Skeletal muscle satellite cell (primary cell): ENCODE results near the gene STK10.

Experiments used
- H3K27me3 ChIP-seq: 2 replicates; pipeline ENCODE4 v1.7.0; 2013; ENCODE audit warnings: low read length; ENCODE audit not compliant: control insufficient read depth, insufficient read depth
- H3K36me3 ChIP-seq: 2 replicates; pipeline ENCODE4 v1.7.0; 2013; ENCODE audit warnings: mild to moderate bottlenecking, control low read depth, low read length; ENCODE audit not compliant: insufficient read depth
- H3K4me1 ChIP-seq: 2 replicates; pipeline ENCODE4 v1.7.0; 2013; ENCODE audit warnings: low read length; ENCODE audit not compliant: control insufficient read depth, insufficient read depth
- H3K4me2 ChIP-seq: 2 replicates; pipeline ENCODE4 v1.7.0; 2013; ENCODE audit warnings: mild to moderate bottlenecking, low read length
- H3K4me3 ChIP-seq: 2 replicates; pipeline ENCODE4 v1.7.0; 2013; ENCODE audit warnings: low read length
- H3K9ac ChIP-seq: 2 replicates; pipeline ENCODE4 v1.7.0; 2013; ENCODE audit warnings: mild to moderate bottlenecking, low read depth, low read length, moderate library complexity
- H3K9me3 ChIP-seq: replicated peaks from 2 replicates; pipeline ENCODE4 v1.7.0; 2013; ENCODE audit warnings: mild to moderate bottlenecking, control low read depth, low read length

Gene STK10

GRCh38 chr5:172173564-172174153 is 14.4 kb downstream of the STK10 start:
- H3K36me3 ChIP-seq = peaks cover 6% of the 10 kb centered on the region
- H3K4me3 ChIP-seq = no peak overlapping the region
- no peaks in the 10 kb centered on the region for H3K9me3 ChIP-seq
- H3K27me3 ChIP-seq = no peaks in the 10 kb centered on the region
- no peak overlapping the region for H3K4me2 ChIP-seq
- H3K4me1 ChIP-seq = peaks cover 4% of the 10 kb centered on the region
- H3K9ac ChIP-seq = no peak overlapping the region

GRCh38 chr5:172172912-172173563 is 15.0 kb downstream of the STK10 start:
- Histone ChIP-seq H3K27me3 (no peaks in the 10 kb centered on the region), H3K4me1 (peaks cover 4% of the 10 kb centered on the region), H3K4me3 (no peak overlapping the region), H3K4me2 (no peak overlapping the region), H3K9me3 (no peaks in the 10 kb centered on the region), H3K36me3 (peaks cover 6% of the 10 kb centered on the region), H3K9ac (no peak overlapping the region)

- Histone ChIP-seq H3K4me3 (no peak overlapping the region), H3K36me3 (peaks cover 6% of the 10 kb centered on the region), H3K4me1 (peaks cover 4% of the 10 kb centered on the region), H3K27me3 (no peaks in the 10 kb centered on the region), H3K4me2 (no peak overlapping the region), H3K9ac (no peak overlapping the region), H3K9me3 (no peaks in the 10 kb centered on the region)
Measured at GRCh38 chr5:172171118-172171517, 16.9 kb downstream of the STK10 start.

GRCh38 chr5:172170251-172170701 is 17.7 kb downstream of the STK10 start:
- H3K4me1 ChIP-seq = peaks cover 4% of the 10 kb centered on the region

GRCh38 chr5:172169216-172169615 is 18.8 kb downstream of the STK10 start:
- Histone ChIP-seq H3K36me3 (peaks cover 6% of the 10 kb centered on the region), H3K27me3 (no peaks in the 10 kb centered on the region), H3K4me1 (peaks cover 13% of the 10 kb centered on the region)

More at GRCh38 chr5:172170251-172170701, 17.7 kb downstream of the STK10 start:
- no peak overlapping the region for H3K4me3 ChIP-seq
- H3K4me2 ChIP-seq = no peak overlapping the region
- no peaks in the 10 kb centered on the region for H3K27me3 ChIP-seq
- peaks cover 6% of the 10 kb centered on the region for H3K36me3 ChIP-seq
- H3K9me3 ChIP-seq = no peaks in the 10 kb centered on the region
- no peak overlapping the region for H3K9ac ChIP-seq

GRCh38 chr5:172168311-172168710 is 19.7 kb downstream of the STK10 start:
- Histone ChIP-seq H3K9ac (no peak overlapping the region), H3K4me3 (no peak overlapping the region), H3K36me3 (peaks cover 2% of the 10 kb centered on the region), H3K27me3 (no peaks in the 10 kb centered on the region), H3K4me2 (no peak overlapping the region), H3K9me3 (no peaks in the 10 kb centered on the region), H3K4me1 (peaks cover 18% of the 10 kb centered on the region)

More at GRCh38 chr5:172169216-172169615, 18.8 kb downstream of the STK10 start:
- H3K9ac ChIP-seq = no peak overlapping the region
- no peak overlapping the region for H3K4me3 ChIP-seq
- H3K9me3 ChIP-seq = no peaks in the 10 kb centered on the region
- no peak overlapping the region for H3K4me2 ChIP-seq

- Histone ChIP-seq H3K36me3 (peaks cover 2% of the 10 kb centered on the region), H3K9me3 (no peaks in the 10 kb centered on the region), H3K4me2 (no peak overlapping the region), H3K27me3 (no peaks in the 10 kb centered on the region), H3K9ac (no peak overlapping the region), H3K4me1 (peaks cover 18% of the 10 kb centered on the region), H3K4me3 (no peak overlapping the region)
Measured at GRCh38 chr5:172167895-172168294, 20.1 kb downstream of the STK10 start.

GRCh38 chr5:172166030-172166826 is 21.8 kb downstream of the STK10 start:
- Histone ChIP-seq H3K36me3 (no peaks in the 10 kb centered on the region), H3K4me3 (no peak overlapping the region), H3K9ac (no peak overlapping the region), H3K4me1 (peaks cover 18% of the 10 kb centered on the region), H3K9me3 (no peaks in the 10 kb centered on the region), H3K4me2 (no peak overlapping the region), H3K27me3 (no peaks in the 10 kb centered on the region)

DNA sequence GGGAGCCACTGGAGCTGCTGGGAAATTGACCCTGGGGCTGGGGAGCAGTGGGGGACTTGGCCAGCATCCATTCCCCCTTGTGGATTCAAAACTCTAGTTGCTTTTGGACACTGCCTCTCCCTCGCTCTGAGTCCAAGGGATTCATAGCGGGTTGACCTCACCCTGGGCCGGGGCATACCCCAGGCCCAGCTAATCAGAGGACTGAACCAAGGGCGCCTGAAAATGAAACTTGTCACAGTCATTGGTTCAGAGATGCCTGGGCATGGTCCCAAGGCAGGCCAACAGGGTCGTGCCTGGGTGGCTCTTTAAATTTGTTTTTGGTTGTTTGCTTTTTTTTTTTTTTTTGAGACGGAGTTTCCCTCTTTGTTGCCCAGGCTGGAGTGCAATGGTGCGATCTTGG is 22.6 kb downstream of the STK10 start:
- H3K36me3 ChIP-seq = no peaks in the 10 kb centered on the region

GRCh38 chr5:172164769-172165212 is 23.2 kb downstream of the STK10 start:
- peak overlapping the region; percentile 13 for H3K4me3 ChIP-seq
- no peaks in the 10 kb centered on the region for H3K36me3 ChIP-seq
- H3K9ac ChIP-seq = peak overlapping the region; percentile 11
- peak overlapping the region; percentile 77 for H3K4me2 ChIP-seq
- H3K27me3 ChIP-seq = no peaks in the 10 kb centered on the region
- no peaks in the 10 kb centered on the region for H3K9me3 ChIP-seq
- peaks cover 15% of the 10 kb centered on the region for H3K4me1 ChIP-seq

More for the DNA sequence above, 22.6 kb downstream of the STK10 start:
- Histone ChIP-seq H3K4me1 (peaks cover 16% of the 10 kb centered on the region), H3K9me3 (no peaks in the 10 kb centered on the region), H3K4me3 (no peak overlapping the region), H3K9ac (no peak overlapping the region), H3K4me2 (no peak overlapping the region), H3K27me3 (no peaks in the 10 kb centered on the region)

GRCh38 chr5:172163346-172163745 is 24.7 kb downstream of the STK10 start:
- Histone ChIP-seq H3K4me1 (peaks cover 15% of the 10 kb centered on the region), H3K27me3 (no peaks in the 10 kb centered on the region), H3K36me3 (no peaks in the 10 kb centered on the region), H3K9me3 (no peaks in the 10 kb centered on the region), H3K4me2 (peak overlapping the region; percentile 19), H3K4me3 (no peak overlapping the region), H3K9ac (no peak overlapping the region)
